Measurements from ENCODE around the gene PSMB7. TPM values are rescaled to one million over a fixed set of nuclear protein-coding genes. Genes with fewer than 3 reads are reported as not detected.
"Not testable (repeated sequence)": the region's sequence is repeated elsewhere in the genome, so short reads cannot be mapped to it uniquely, and the experiment has no call there.

PSMB7 gene
- polyA plus RNA-seq, 1 of the 3 experiments (the other 2 are of a cell fraction), result 357 TPM

DNA sequence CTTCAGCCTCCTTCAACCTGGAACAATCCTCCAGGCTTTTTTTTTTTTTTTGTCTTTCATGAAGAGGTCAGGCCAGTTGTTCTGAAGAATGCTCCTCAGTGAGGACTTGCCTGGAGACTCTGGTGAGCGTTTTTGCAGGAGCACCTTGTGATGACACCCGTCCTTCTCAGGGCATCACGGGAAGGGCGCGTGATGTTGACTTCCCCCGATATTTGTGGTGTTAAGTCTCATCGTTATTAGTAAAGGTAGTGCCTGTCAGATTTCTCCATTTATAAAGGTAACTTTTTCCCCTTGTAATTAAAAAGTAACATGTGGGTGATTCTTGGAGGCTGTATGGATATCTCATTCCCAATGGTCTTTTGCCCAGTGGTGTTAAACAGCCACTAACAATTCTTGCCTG is 11.1 kb upstream of the PSMB7 start:
- Histone ChIP-seq H3K4me2 (no peak overlapping the region), H3K27me3 (ENCODE audit: insufficient read depth) (no peaks in the 10 kb centered on the region), H3K36me3 (replicated peaks in 1 of 2; ENCODE audit: control insufficient read depth in 1 of 2, insufficient read depth in 2 of 2, low read length in 1 of 2) (no peaks in the 10 kb centered on the region), H3K79me2 (ENCODE audit: insufficient read depth) (no peaks in the 10 kb centered on the region), H3F3A (replicated peaks; ENCODE audit: insufficient read depth) (no peaks in the 10 kb centered on the region), H2AFZ (ENCODE audit: low read depth) (no peak overlapping the region), H3K4me3 (ENCODE audit: low read depth in 2 of 2, low read length in 1 of 2) (no peak overlapping the region), H3K9me2 (no peaks in the 10 kb centered on the region), H3K27ac (ENCODE audit: low read depth in 2 of 2, low read length in 1 of 2) (no peak overlapping the region), H4K20me1 (ENCODE audit: insufficient read depth) (no peaks in the 10 kb centered on the region), H3K4me1 (ENCODE audit: control insufficient read depth in 1 of 2, insufficient read depth in 2 of 2, low read depth in 1 of 2, low read length in 1 of 2) (peaks cover 0 to 6% of the 10 kb centered on the region in 2 experiments; a peak in 1 of 4 replicates), H3K9me3 (no peaks in the 10 kb centered on the region), H3K9ac (no peak overlapping the region)
- TF ChIP-seq RAD21 (IDR thresholded peaks at IDR 0.05; ENCODE audit: low read length), result no peak
- no peak for TF ChIP-seq NRF1 (IDR thresholded peaks at IDR 0.05; ENCODE audit: low read depth, low read length)
- TF ChIP-seq MEF2A (IDR thresholded peaks at IDR 0.05; ENCODE audit: borderline replicate concordance, low read depth), result no peak
- TF ChIP-seq FOXM1 (IDR thresholded peaks at IDR 0.05; ENCODE audit: low read depth), result no peak
- TF ChIP-seq, protein P1, sequence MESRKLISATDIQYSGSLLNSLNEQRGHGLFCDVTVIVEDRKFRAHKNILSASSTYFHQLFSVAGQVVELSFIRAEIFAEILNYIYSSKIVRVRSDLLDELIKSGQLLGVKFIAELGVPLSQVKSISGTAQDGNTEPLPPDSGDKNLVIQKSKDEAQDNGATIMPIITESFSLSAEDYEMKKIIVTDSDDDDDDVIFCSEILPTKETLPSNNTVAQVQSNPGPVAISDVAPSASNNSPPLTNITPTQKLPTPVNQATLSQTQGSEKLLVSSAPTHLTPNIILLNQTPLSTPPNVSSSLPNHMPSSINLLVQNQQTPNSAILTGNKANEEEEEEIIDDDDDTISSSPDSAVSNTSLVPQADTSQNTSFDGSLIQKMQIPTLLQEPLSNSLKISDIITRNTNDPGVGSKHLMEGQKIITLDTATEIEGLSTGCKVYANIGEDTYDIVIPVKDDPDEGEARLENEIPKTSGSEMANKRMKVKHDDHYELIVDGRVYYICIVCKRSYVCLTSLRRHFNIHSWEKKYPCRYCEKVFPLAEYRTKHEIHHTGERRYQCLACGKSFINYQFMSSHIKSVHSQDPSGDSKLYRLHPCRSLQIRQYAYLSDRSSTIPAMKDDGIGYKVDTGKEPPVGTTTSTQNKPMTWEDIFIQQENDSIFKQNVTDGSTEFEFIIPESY (IDR thresholded peaks at IDR 0.05; ENCODE audit: borderline replicate concordance, low read depth), result no peak
- no peak for TF ChIP-seq SIN3A (IDR thresholded peaks at IDR 0.05; ENCODE audit: borderline replicate concordance, low read depth, low read length)
- no peak for TF ChIP-seq EZH2phosphoT487 (IDR thresholded peaks at IDR 0.05; ENCODE audit: borderline replicate concordance, low read depth)
- TF ChIP-seq, protein P2, sequence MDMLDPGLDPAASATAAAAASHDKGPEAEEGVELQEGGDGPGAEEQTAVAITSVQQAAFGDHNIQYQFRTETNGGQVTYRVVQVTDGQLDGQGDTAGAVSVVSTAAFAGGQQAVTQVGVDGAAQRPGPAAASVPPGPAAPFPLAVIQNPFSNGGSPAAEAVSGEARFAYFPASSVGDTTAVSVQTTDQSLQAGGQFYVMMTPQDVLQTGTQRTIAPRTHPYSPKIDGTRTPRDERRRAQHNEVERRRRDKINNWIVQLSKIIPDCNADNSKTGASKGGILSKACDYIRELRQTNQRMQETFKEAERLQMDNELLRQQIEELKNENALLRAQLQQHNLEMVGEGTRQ (IDR thresholded peaks at IDR 0.05; ENCODE audit: borderline replicate concordance, low read depth, low read length), result no peak
- TF ChIP-seq NFIC (IDR thresholded peaks at IDR 0.05; ENCODE audit: borderline replicate concordance), result no peak
- TF ChIP-seq GATA2 (CRISPR knock-in tag; IDR thresholded peaks at IDR 0.05), result no peak
- TF ChIP-seq, protein P3, sequence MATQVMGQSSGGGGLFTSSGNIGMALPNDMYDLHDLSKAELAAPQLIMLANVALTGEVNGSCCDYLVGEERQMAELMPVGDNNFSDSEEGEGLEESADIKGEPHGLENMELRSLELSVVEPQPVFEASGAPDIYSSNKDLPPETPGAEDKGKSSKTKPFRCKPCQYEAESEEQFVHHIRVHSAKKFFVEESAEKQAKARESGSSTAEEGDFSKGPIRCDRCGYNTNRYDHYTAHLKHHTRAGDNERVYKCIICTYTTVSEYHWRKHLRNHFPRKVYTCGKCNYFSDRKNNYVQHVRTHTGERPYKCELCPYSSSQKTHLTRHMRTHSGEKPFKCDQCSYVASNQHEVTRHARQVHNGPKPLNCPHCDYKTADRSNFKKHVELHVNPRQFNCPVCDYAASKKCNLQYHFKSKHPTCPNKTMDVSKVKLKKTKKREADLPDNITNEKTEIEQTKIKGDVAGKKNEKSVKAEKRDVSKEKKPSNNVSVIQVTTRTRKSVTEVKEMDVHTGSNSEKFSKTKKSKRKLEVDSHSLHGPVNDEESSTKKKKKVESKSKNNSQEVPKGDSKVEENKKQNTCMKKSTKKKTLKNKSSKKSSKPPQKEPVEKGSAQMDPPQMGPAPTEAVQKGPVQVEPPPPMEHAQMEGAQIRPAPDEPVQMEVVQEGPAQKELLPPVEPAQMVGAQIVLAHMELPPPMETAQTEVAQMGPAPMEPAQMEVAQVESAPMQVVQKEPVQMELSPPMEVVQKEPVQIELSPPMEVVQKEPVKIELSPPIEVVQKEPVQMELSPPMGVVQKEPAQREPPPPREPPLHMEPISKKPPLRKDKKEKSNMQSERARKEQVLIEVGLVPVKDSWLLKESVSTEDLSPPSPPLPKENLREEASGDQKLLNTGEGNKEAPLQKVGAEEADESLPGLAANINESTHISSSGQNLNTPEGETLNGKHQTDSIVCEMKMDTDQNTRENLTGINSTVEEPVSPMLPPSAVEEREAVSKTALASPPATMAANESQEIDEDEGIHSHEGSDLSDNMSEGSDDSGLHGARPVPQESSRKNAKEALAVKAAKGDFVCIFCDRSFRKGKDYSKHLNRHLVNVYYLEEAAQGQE (IDR thresholded peaks at IDR 0.05; ENCODE audit: low read depth, low read length), result no peak
- no peak for TF ChIP-seq TAF1 (IDR thresholded peaks at IDR 0.05; ENCODE audit: borderline replicate concordance, low read depth, low read length)
- TF ChIP-seq FOXJ3 (CRISPR knock-in tag; IDR thresholded peaks at IDR 0.05), result no peak
- no peak for TF ChIP-seq CHD2 (IDR thresholded peaks at IDR 0.05; ENCODE audit: low read length, partially characterized antibody)
- no peak for TF ChIP-seq RXRA (IDR thresholded peaks at IDR 0.05; ENCODE audit: borderline replicate concordance, low read depth)
- POLR2A ChIA-PET, result no interaction called here
- no peak for DNase-seq
- WGBS (ENCODE audit: low lambda C conversion rate), result 83% methylated on average over 7 of the region's 7 CpGs
- CTCF ChIA-PET, result no interaction called here

DNA sequence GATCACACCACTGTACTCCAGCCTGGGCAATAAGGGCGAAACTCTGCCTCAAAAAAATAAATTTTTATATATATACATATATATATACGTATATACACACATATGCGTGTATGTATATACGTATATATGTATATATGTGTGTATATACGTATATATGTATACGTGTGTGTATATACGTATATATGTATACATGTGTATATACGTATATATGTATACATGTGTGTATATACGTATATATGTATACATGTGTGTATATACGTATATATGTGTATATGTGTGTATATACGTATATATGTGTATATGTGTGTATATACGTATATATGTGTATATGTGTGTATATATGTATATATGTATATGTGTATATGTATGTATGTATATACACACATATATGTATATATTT is 10.5 kb upstream of the PSMB7 start:
- H3K4me3 ChIP-seq (ENCODE audit: low read depth in 2 of 2, low read length in 1 of 2); H3K27me3 ChIP-seq (ENCODE audit: insufficient read depth); H3K36me3 ChIP-seq (replicated peaks in 1 of 2; ENCODE audit: control insufficient read depth in 1 of 2, insufficient read depth in 2 of 2, low read length in 1 of 2); H3K79me2 ChIP-seq (ENCODE audit: insufficient read depth); H4K20me1 ChIP-seq (ENCODE audit: insufficient read depth); DNase-seq; H3F3A ChIP-seq (replicated peaks; ENCODE audit: insufficient read depth); H3K27ac ChIP-seq (ENCODE audit: low read depth in 2 of 2, low read length in 1 of 2); H3K4me1 ChIP-seq (ENCODE audit: control insufficient read depth in 1 of 2, insufficient read depth in 2 of 2, low read depth in 1 of 2, low read length in 1 of 2); H2AFZ ChIP-seq (ENCODE audit: low read depth); H3K9me3 ChIP-seq; H3K4me2 ChIP-seq; H3K9me2 ChIP-seq; POLR2A ChIA-PET; H3K9ac ChIP-seq: not testable (repeated sequence)
- CTCF ChIA-PET, result interaction anchor here (2.1 kb wide), 1 partner anchor 111 kb away, joined by 8 read pairs; no protein-coding TSS in a partner anchor
- WGBS (ENCODE audit: low lambda C conversion rate), result 82% methylated on average over 12 of the region's 12 CpGs
